ENCODE measurements around the gene RBM45. TPM values are rescaled to one million over a fixed set of nuclear protein-coding genes. Genes with fewer than 3 reads are reported as not detected.
A peak's percentile ranks its signal among the peaks of the same experiment; 100 is the strongest.

The RBM45 gene
- total and polyA plus RNA-seq, 8 donors: 7.1 to 37.9 (median 15.8) TPM

GRCh38 chr2:178110681-178111080 is 1.6 kb upstream of the RBM45 start:
- Histone ChIP-seq H3K4me1 (peaks cover 0 to 22% (median 17%) of the 10 kb centered on the region in 4 donors), H3K27ac (no peak overlapping the region), H3K27me3 (no peaks in the 10 kb centered on the region), H3K36me3 (no peaks in the 10 kb centered on the region), H3K4me3 (no peak overlapping the region), H3K9me3 (no peaks in the 10 kb centered on the region)
- no peak for DNase-seq
- 66 to 76% (median 70%) methylated on average over 4 of the region's 4 CpGs for WGBS, 5 donors
- no peak for TF ChIP-seq POLR2A (IDR thresholded peaks at IDR 0.05)
- TF ChIP-seq EP300 (IDR thresholded peaks at IDR 0.05): no peak
- no peak for TF ChIP-seq POLR2AphosphoS5 (IDR thresholded peaks at IDR 0.05)
- no peak for TF ChIP-seq CTCF (IDR thresholded peaks at IDR 0.05)
- intact Hi-C loops (cut with DNase I; ENCODE audit: low total_unique reads): no loop called here

- peak overlapping the region in 3 of 5 donors; percentile 82 to 90 (median 83) for H3K27ac ChIP-seq
- DNase-seq: no peak
- H3K9me3 ChIP-seq: no peaks in the 10 kb centered on the region
- peaks cover 0 to 6% (median 2%) of the 10 kb centered on the region in 4 donors for H3K36me3 ChIP-seq
- H3K27me3 ChIP-seq: no peaks in the 10 kb centered on the region
- TF ChIP-seq POLR2A (IDR thresholded peaks at IDR 0.05) (no peak), POLR2AphosphoS5 (IDR thresholded peaks at IDR 0.05) (no peak), EP300 (IDR thresholded peaks at IDR 0.05) (no peak), CTCF (IDR thresholded peaks at IDR 0.05) (no peak)
- intact Hi-C loops (cut with DNase I; ENCODE audit: low total_unique reads): no loop called here
- H3K4me3 ChIP-seq: peak overlapping the region in 3 of 4 donors; percentile 92 to 96 (median 96)
- 95 to 100% (median 100%) methylated on average over 1 of the region's 1 CpG for WGBS, 5 donors
- peaks cover 0 to 22% (median 15%) of the 10 kb centered on the region in 4 donors for H3K4me1 ChIP-seq
Observed at GRCh38 chr2:178111743-178112142, 494 bp upstream of the RBM45 start.

GRCh38 chr2:178114462-178114861 is 2.2 kb downstream of the RBM45 start:
- no peak overlapping the region for H3K4me3 ChIP-seq
- intact Hi-C loops (cut with DNase I; ENCODE audit: low total_unique reads): no loop called here
- no peaks in the 10 kb centered on the region for H3K27me3 ChIP-seq
- TF ChIP-seq EP300 (IDR thresholded peaks at IDR 0.05) (no peak), POLR2AphosphoS5 (IDR thresholded peaks at IDR 0.05) (no peak), POLR2A (IDR thresholded peaks at IDR 0.05) (no peak), CTCF (IDR thresholded peaks at IDR 0.05) (no peak)
- H3K36me3 ChIP-seq: peaks cover 6 to 23% (median 18%) of the 10 kb centered on the region in 4 donors
- no peaks in the 10 kb centered on the region for H3K9me3 ChIP-seq
- DNase-seq: no peak
- 81 to 85% (median 84%) methylated on average over 2 of the region's 2 CpGs for WGBS, 5 donors
- H3K27ac ChIP-seq: no peak overlapping the region
- peaks cover 0 to 22% (median 15%) of the 10 kb centered on the region in 4 donors for H3K4me1 ChIP-seq

- Histone ChIP-seq H3K27me3 (no peaks in the 10 kb centered on the region), H3K36me3 (peaks cover 6 to 31% (median 26%) of the 10 kb centered on the region in 4 donors), H3K4me3 (no peak overlapping the region), H3K27ac (no peak overlapping the region), H3K9me3 (no peaks in the 10 kb centered on the region), H3K4me1 (peaks cover 0 to 22% (median 15%) of the 10 kb centered on the region in 4 donors)
- TF ChIP-seq EP300 (IDR thresholded peaks at IDR 0.05): no peak
- no peak for TF ChIP-seq CTCF (IDR thresholded peaks at IDR 0.05)
- no peak for TF ChIP-seq POLR2AphosphoS5 (IDR thresholded peaks at IDR 0.05)
- no peak for TF ChIP-seq POLR2A (IDR thresholded peaks at IDR 0.05)
- intact Hi-C loops (cut with DNase I; ENCODE audit: low total_unique reads): no loop called here
- DNase-seq: no peak
Observed at GRCh38 chr2:178115271-178115670, 3.0 kb downstream of the RBM45 start.
